Measurements from ENCODE around the gene SNW1.

The SNW1 gene

DNA sequence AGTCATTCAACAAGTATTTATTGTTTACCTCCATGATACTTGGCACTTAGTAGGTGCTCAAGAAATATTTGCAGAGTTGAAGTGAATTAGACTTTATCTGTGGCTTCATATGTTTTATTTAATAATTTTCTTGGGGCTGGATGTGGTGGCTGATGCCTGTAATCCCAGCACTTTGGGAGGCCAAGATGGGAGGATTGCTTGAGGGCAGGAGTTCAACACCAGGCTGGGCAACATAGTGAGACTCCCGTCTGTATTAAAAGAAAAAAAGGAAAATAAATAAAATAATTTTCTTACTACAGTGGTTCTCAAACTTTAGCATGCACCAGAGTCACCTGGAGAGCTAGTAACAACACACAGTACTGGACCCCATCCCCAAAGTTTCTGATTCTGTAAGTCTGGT lies 39.9 kb upstream of the SNW1 start:
- H3K36me3 ChIP-seq (ENCODE audit: control insufficient read depth in 2 of 2, insufficient read depth in 1 of 2, low read length in 2 of 2), result no peaks in the 10 kb centered on the region; a peak in 1 of 3 replicates
- H3K27ac ChIP-seq (ENCODE audit: extremely low read depth, low read depth, low read length), result no peak overlapping the region; the same call in 1 of the 2 replicates
- CTCF ChIA-PET, result interaction anchor here (0.8 to 1.6 kb wide), 2 partner anchors 40 to 62 kb away, joined by 3 to 4 read pairs; partner anchors contain the start of gene SNW1

GRCh38 chr14:77799863-77800730 lies 39.1 kb upstream of the SNW1 start, which contains the start of gene ADCK1:
Gene ADCK1 (plus strand): TSS chr14:77800109. CDS start chr14:77818979, 18,870 bp downstream.
- H3K27ac ChIP-seq (ENCODE audit: extremely low read depth, low read depth, low read length), result peak within 1 kb of the TSS; percentile 47; the same call in 1 of the 2 replicates
- no peaks in the 10 kb centered on the region for H3K9me3 ChIP-seq (ENCODE audit: control insufficient read depth, insufficient read depth, low read depth, low read length)
- ChIA-PET POLR2A (interaction anchor here (1.2 to 1.3 kb wide), 2 partner anchors 39 to 92 kb away, joined by 4 to 7 read pairs; partner anchors contain the start of gene SNW1), CTCF (interaction anchor here (0.7 to 1.6 kb wide), 3 partner anchors 30 to 63 kb away, joined by 3 to 5 read pairs (median 4); partner anchors contain the start of gene SNW1)
- peak within 1 kb of the TSS; percentile 73 for H3K4me3 ChIP-seq (ENCODE audit: low read depth, low read length)
- no peaks in the 10 kb centered on the region; a peak in 1 of 3 replicates for H3K36me3 ChIP-seq (ENCODE audit: control insufficient read depth in 2 of 2, insufficient read depth in 1 of 2, low read length in 2 of 2)
- no peaks in the 10 kb centered on the region for H3K4me1 ChIP-seq (ENCODE audit: control insufficient read depth, insufficient read depth, low read length)
- TF ChIP-seq MYNN (tag by site-specific recombination; IDR thresholded peaks at IDR 0.05; ENCODE audit: borderline replicate concordance), result no peak
- no peak for TF ChIP-seq ZNF366 (tag by site-specific recombination; conservative IDR thresholded peaks at IDR 0.05)
- no peak for TF ChIP-seq ZSCAN18 (tag by site-specific recombination; IDR thresholded peaks at IDR 0.05)
- no peak for TF ChIP-seq ZNF677 (tag by site-specific recombination; IDR thresholded peaks at IDR 0.05)
- TF ChIP-seq ZSCAN30 (tag by site-specific recombination; IDR thresholded peaks at IDR 0.05), result peak; percentile 78; the same call in 1 of the 2 replicates
- TF ChIP-seq ZNF521 (tag by site-specific recombination; IDR thresholded peaks at IDR 0.05), result no peak
- TF ChIP-seq BCL6B (tag by site-specific recombination; IDR thresholded peaks at IDR 0.05), result no peak
- 0 out of 2 replicates have a peak, but pooled peaks have one; percentile 25 for TF ChIP-seq ZBTB8A (tag by site-specific recombination; IDR thresholded peaks at IDR 0.05)
- no peak for TF ChIP-seq ZNF16 (tag by site-specific recombination; IDR thresholded peaks at IDR 0.05; ENCODE audit: low read depth)
- no peak for TF ChIP-seq ZNF266 (tag by site-specific recombination; IDR thresholded peaks at IDR 0.05; ENCODE audit: low read depth)
- TF ChIP-seq ZBTB11 (tag by site-specific recombination; conservative IDR thresholded peaks at IDR 0.05; ENCODE audit: low read depth), result peak; percentile 89
- TF ChIP-seq ZNF596 (tag by site-specific recombination; IDR thresholded peaks at IDR 0.05), result no peak

More for the DNA sequence above, 39.9 kb upstream of the SNW1 start:
- POLR2A ChIA-PET, result interaction anchor here (1.2 to 1.3 kb wide), 2 partner anchors 40 to 92 kb away, joined by 4 to 7 read pairs; partner anchors contain the start of gene SNW1
- no peak for TF ChIP-seq ZNF623 (tag by site-specific recombination; IDR thresholded peaks at IDR 0.05)
- TF ChIP-seq ZNF404 (tag by site-specific recombination; IDR thresholded peaks at IDR 0.05), result no peak
- no peak for TF ChIP-seq KLF8 (tag by site-specific recombination; IDR thresholded peaks at IDR 0.05)
- no peak for TF ChIP-seq ZNF155 (tag by site-specific recombination; IDR thresholded peaks at IDR 0.05)
- TF ChIP-seq ZNF747 (tag by site-specific recombination; IDR thresholded peaks at IDR 0.05), result no peak
- no peak for TF ChIP-seq ZFHX2 (tag by site-specific recombination; conservative IDR thresholded peaks at IDR 0.05)
- no peak for TF ChIP-seq ZBTB7A (tag by site-specific recombination; IDR thresholded peaks at IDR 0.05; ENCODE audit: low read depth)
- no peak for TF ChIP-seq ZNF610 (tag by site-specific recombination; IDR thresholded peaks at IDR 0.05; ENCODE audit: borderline replicate concordance)
- TF ChIP-seq BCL11B (tag by site-specific recombination; IDR thresholded peaks at IDR 0.05; ENCODE audit: low read depth), result no peak
- TF ChIP-seq, protein P1, sequence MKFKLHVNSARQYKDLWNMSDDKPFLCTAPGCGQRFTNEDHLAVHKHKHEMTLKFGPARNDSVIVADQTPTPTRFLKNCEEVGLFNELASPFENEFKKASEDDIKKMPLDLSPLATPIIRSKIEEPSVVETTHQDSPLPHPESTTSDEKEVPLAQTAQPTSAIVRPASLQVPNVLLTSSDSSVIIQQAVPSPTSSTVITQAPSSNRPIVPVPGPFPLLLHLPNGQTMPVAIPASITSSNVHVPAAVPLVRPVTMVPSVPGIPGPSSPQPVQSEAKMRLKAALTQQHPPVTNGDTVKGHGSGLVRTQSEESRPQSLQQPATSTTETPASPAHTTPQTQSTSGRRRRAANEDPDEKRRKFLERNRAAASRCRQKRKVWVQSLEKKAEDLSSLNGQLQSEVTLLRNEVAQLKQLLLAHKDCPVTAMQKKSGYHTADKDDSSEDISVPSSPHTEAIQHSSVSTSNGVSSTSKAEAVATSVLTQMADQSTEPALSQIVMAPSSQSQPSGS (tag by site-specific recombination; IDR thresholded peaks at IDR 0.05; ENCODE audit: low read depth), result no peak
- TF ChIP-seq ZNF677 (tag by site-specific recombination; IDR thresholded peaks at IDR 0.05), result no peak
- TF ChIP-seq ZNF830 (tag by site-specific recombination; IDR thresholded peaks at IDR 0.05; ENCODE audit: low read depth), result no peak
- no peak for TF ChIP-seq ZNF561 (tag by site-specific recombination; IDR thresholded peaks at IDR 0.05; ENCODE audit: borderline replicate concordance)
- TF ChIP-seq ZNF341 (tag by site-specific recombination; IDR thresholded peaks at IDR 0.05; ENCODE audit: low read depth), result no peak
- no peak for TF ChIP-seq GFI1B (tag by site-specific recombination; IDR thresholded peaks at IDR 0.05)
- TF ChIP-seq ZNF48 (tag by site-specific recombination; IDR thresholded peaks at IDR 0.05), result no peak
- no peak for TF ChIP-seq ZNF292 (tag by site-specific recombination; IDR thresholded peaks at IDR 0.05; ENCODE audit: borderline replicate concordance, low read depth)
- no peak for TF ChIP-seq ZFP37 (tag by site-specific recombination; IDR thresholded peaks at IDR 0.05)
- no peak for TF ChIP-seq ZNF571 (tag by site-specific recombination; IDR thresholded peaks at IDR 0.05)
- TF ChIP-seq, protein P2, sequence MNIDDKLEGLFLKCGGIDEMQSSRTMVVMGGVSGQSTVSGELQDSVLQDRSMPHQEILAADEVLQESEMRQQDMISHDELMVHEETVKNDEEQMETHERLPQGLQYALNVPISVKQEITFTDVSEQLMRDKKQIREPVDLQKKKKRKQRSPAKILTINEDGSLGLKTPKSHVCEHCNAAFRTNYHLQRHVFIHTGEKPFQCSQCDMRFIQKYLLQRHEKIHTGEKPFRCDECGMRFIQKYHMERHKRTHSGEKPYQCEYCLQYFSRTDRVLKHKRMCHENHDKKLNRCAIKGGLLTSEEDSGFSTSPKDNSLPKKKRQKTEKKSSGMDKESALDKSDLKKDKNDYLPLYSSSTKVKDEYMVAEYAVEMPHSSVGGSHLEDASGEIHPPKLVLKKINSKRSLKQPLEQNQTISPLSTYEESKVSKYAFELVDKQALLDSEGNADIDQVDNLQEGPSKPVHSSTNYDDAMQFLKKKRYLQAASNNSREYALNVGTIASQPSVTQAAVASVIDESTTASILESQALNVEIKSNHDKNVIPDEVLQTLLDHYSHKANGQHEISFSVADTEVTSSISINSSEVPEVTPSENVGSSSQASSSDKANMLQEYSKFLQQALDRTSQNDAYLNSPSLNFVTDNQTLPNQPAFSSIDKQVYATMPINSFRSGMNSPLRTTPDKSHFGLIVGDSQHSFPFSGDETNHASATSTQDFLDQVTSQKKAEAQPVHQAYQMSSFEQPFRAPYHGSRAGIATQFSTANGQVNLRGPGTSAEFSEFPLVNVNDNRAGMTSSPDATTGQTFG (tag by site-specific recombination; IDR thresholded peaks at IDR 0.05; ENCODE audit: borderline replicate concordance), result no peak
- Histone ChIP-seq H3K4me3 (ENCODE audit: low read depth, low read length) (peak overlapping the region; percentile 73; the same call in 1 of the 2 replicates), H3K4me1 (ENCODE audit: control insufficient read depth, insufficient read depth, low read length) (no peaks in the 10 kb centered on the region), H3K9me3 (ENCODE audit: control insufficient read depth, insufficient read depth, low read depth, low read length) (no peaks in the 10 kb centered on the region)
